GM21619 (cell line): ENCODE results near the gene KRTAP1-1.
"Not testable (repeated sequence)": the region's sequence is repeated elsewhere in the genome, so short reads cannot be mapped to it uniquely, and the experiment has no call there.

Experiments used
- ATAC-seq: cut with Tn5 transposase; IDR thresholded peaks from one replicate; pipeline ENCODE4 v1.9.1; 2021; ENCODE audit not compliant: unreplicated experiment

Gene KRTAP1-1

GRCh38 chr17:41013181-41013580 is 28.1 kb downstream of the KRTAP1-1 start:
- ATAC-seq, result no peak

GRCh38 chr17:41012326-41013120 is 28.7 kb downstream of the KRTAP1-1 start:
- ATAC-seq, result no peak

GRCh38 chr17:41010441-41010840 is 30.8 kb downstream of the KRTAP1-1 start:
- ATAC-seq, result no peak

GRCh38 chr17:41009936-41010335 is 31.3 kb downstream of the KRTAP1-1 start:
- ATAC-seq, result no peak

- no peak for ATAC-seq
Measured at GRCh38 chr17:41009301-41009760, 31.9 kb downstream of the KRTAP1-1 start.

GRCh38 chr17:41008811-41009210 is 32.4 kb downstream of the KRTAP1-1 start, which contains the start of gene KRTAP3-1:
Gene KRTAP3-1 (minus strand): TSS chr17:41009128. CDS start chr17:41009074, 54 bp downstream.
- no peak for ATAC-seq

- no peak for ATAC-seq
Measured at GRCh38 chr17:41004397-41004796, 36.9 kb downstream of the KRTAP1-1 start.

GRCh38 chr17:41003926-41004325 is 37.3 kb downstream of the KRTAP1-1 start:
- ATAC-seq, result no peak

- no peak for ATAC-seq
Measured at GRCh38 chr17:41002814-41003213, 38.4 kb downstream of the KRTAP1-1 start.

- no peak for ATAC-seq
Measured at GRCh38 chr17:41001795-41002194, 39.5 kb downstream of the KRTAP1-1 start.

- ATAC-seq, result not testable (repeated sequence)
Measured at GRCh38 chr17:40999563-40999962, 41.7 kb downstream of the KRTAP1-1 start, which contains the start of gene KRTAP3-2. Gene KRTAP3-2 (minus strand): TSS chr17:40999906. CDS start chr17:40999853, 53 bp downstream.

- ATAC-seq, result no peak
Measured at GRCh38 chr17:40997361-40997760, 43.9 kb downstream of the KRTAP1-1 start.

- no peak for ATAC-seq
Measured at GRCh38 chr17:40996829-40997228, 44.4 kb downstream of the KRTAP1-1 start.

GRCh38 chr17:40995116-40995515 is 46.1 kb downstream of the KRTAP1-1 start:
- ATAC-seq, result no peak

GRCh38 chr17:40993839-40994238 is 47.4 kb downstream of the KRTAP1-1 start, which contains the start of gene KRTAP3-3:
Gene KRTAP3-3 (minus strand): TSS chr17:40994164. CDS start chr17:40994097, 67 bp downstream.
- ATAC-seq, result no peak

- ATAC-seq, result no peak
Measured at GRCh38 chr17:40993084-40993483, 48.2 kb downstream of the KRTAP1-1 start.

GRCh38 chr17:40992666-40993065 is 48.6 kb downstream of the KRTAP1-1 start:
- ATAC-seq, result no peak
